Transverse colon (tissue), 4 donors: ENCODE data around the gene NDUFV1. TPM values are rescaled to one million over a fixed set of nuclear protein-coding genes. Genes with fewer than 3 reads are reported as not detected.

Source experiments
- DNase-seq: peaks from one replicate; pipeline ENCODE4 v3.0.0-alpha.2; 2019
- H3K27ac ChIP-seq, 4 donors: fragments of 200-600 bp; sonication (generic); 2 replicates each; pipeline ENCODE4 v1.5.1; 2016 to 2018; ENCODE audit warnings: inconsistent platforms in 4 of 4
- H3K27me3 ChIP-seq: fragments of 200-600 bp; sonication (generic); 2 replicates; pipeline ENCODE4 v1.5.1; 2017; ENCODE audit warnings: inconsistent platforms
- H3K36me3 ChIP-seq, 4 donors: fragments of 200-600 bp; sonication (generic); 2 replicates each; pipeline ENCODE4 v1.5.1; 2017 to 2019; ENCODE audit warnings: inconsistent platforms in 4 of 4
- H3K4me1 ChIP-seq, 4 donors: fragments of 200-600 bp; sonication (generic); 2 replicates each; pipeline ENCODE4 v1.5.1; 2017 to 2020; ENCODE audit warnings: inconsistent platforms in 4 of 4
- H3K4me3 ChIP-seq, 4 donors: fragments of 200-600 bp; sonication (generic); 1 replicate in 1 of 4; 2 replicates in 3 of 4; pipeline versions ENCODE4 v1.5.1 to v1.6.1; 2017 to 2019; ENCODE audit warnings: inconsistent platforms in 4 of 4
- H3K9me3 ChIP-seq, 2 donors: fragments of 200-600 bp; sonication (generic); 2 replicates each; pipeline ENCODE4 v1.5.1; 2017 to 2019; ENCODE audit warnings: inconsistent platforms in 2 of 2
- CTCF ChIP-seq, 5 experiments: fragments of 200-600 bp in 3 of 5; fragments of 450-650 bp in 2 of 5; sonication (generic) in 3 of 5; IDR thresholded peaks; 1 replicate in 2 of 5; 2 replicates in 3 of 5; pipeline ENCODE4 v1.5.1; 2016 to 2017; ENCODE audit warnings: antibody characterized with exemption in 5 of 5, inconsistent platforms in 3 of 5, mild to moderate bottlenecking in 2 of 5, moderate library complexity in 1 of 5
- EP300 ChIP-seq: sonication (generic); formaldehyde crosslinking; IDR thresholded peaks from one replicate; pipeline ENCODE4 v1.6.1; 2017; ENCODE audit warnings: antibody characterized with exemption, low read depth
- POLR2A ChIP-seq: fragments of 450-650 bp; IDR thresholded peaks from one replicate; pipeline ENCODE4 v1.6.1; 2016; ENCODE audit warnings: antibody characterized with exemption, mild to moderate bottlenecking, moderate library complexity
- POLR2AphosphoS5 ChIP-seq, 3 donors: sonication (generic); formaldehyde crosslinking; IDR thresholded peaks; one replicate each; pipeline ENCODE4 v1.6.1; 2016; ENCODE audit warnings: antibody characterized with exemption in 3 of 3
- WGBS, 2 donors: methylation state at CpG; one replicate each; pipeline ENCODE4 v1.1.5; 2018; ENCODE audit warnings: low coverage in 1 of 2; 5-methylcytosine and 5-hydroxymethylcytosine counted together
- in situ Hi-C, 4 donors: fragments of 200-750 bp; cut with MboI; loops; one replicate each; pipeline versions ENCODE4 v1.15.0 to v1.15.1; 2017; ENCODE audit warnings: low sequenced_read_pairs in 3 of 4, low pct_ligation_motif_present in 1 of 4, low pct_unique_long_range_greater_than_20kb in 1 of 4
- intact Hi-C: fragments of 100-400 bp; cut with DNase I; formaldehyde crosslinking; loops from one replicate; pipeline ENCODE4 v1.15.1; 2023; ENCODE audit warnings: low total_unique reads
- total RNA-seq, 4 donors: library from RNA; depleted of rRNA; stranded (reverse); fragments of >200 nt; gene quantifications; one replicate each; pipeline ENCODE4 v1.1.0, GENCODE V29; 2016

The NDUFV1 gene
- total RNA-seq, 4 donors from 2014 or later, result 421 to 762 (median 554) TPM

GRCh38 chr11:67572747-67573419 is 33.9 kb upstream of the NDUFV1 start:
- peak; percentile 68 for DNase-seq
- Histone ChIP-seq H3K27me3 (peaks cover 4% of the 10 kb centered on the region), H3K36me3 (no peaks in the 10 kb centered on the region), H3K27ac (no peak overlapping the region), H3K9me3 (no peaks in the 10 kb centered on the region), H3K4me3 (no peak overlapping the region), H3K4me1 (peaks cover 0 to 6% (median 0%) of the 10 kb centered on the region in 4 donors)
- intact Hi-C loops (no loop called here), in situ Hi-C loops (no loop called here)
- 23 to 43% methylated on average over 12 to 21 of the region's 21 CpGs for WGBS, 2 donors
- TF ChIP-seq POLR2AphosphoS5 (IDR thresholded peaks at IDR 0.05) (no peak), EP300 (no peak), POLR2A (no peak), CTCF (IDR thresholded peaks at IDR 0.05) (peak; percentile 76 to 80 (median 79))

GRCh38 chr11:67574938-67575337 is 31.8 kb upstream of the NDUFV1 start:
- Histone ChIP-seq H3K27ac (no peak overlapping the region), H3K27me3 (peaks cover 4% of the 10 kb centered on the region), H3K36me3 (no peaks in the 10 kb centered on the region), H3K4me3 (no peak overlapping the region), H3K9me3 (no peaks in the 10 kb centered on the region), H3K4me1 (peaks cover 0 to 6% (median 0%) of the 10 kb centered on the region in 4 donors)
- WGBS, 2 donors, result 39 to 52% methylated on average over 3 of the region's 3 CpGs
- intact Hi-C loops, result no loop called here
- TF ChIP-seq EP300, result no peak
- DNase-seq, result no peak
- in situ Hi-C loops, result no loop called here

GRCh38 chr11:67576735-67577475 is 29.8 kb upstream of the NDUFV1 start:
- H3K36me3 ChIP-seq, result no peaks in the 10 kb centered on the region
- peaks cover under 1% of the 10 kb centered on the region for H3K27me3 ChIP-seq
- no peak overlapping the region for H3K27ac ChIP-seq
- 73% methylated on average over 14 of the region's 14 CpGs; no CpG with 5 or more reads in 1 of the 2 donors for WGBS, 2 donors
- no peak for TF ChIP-seq CTCF (IDR thresholded peaks at IDR 0.05)
- TF ChIP-seq POLR2AphosphoS5 (IDR thresholded peaks at IDR 0.05), result no peak
- in situ Hi-C loops (no loop called here), intact Hi-C loops (no loop called here)
- H3K9me3 ChIP-seq, result no peaks in the 10 kb centered on the region
- DNase-seq, result no peak
- H3K4me3 ChIP-seq, result no peak overlapping the region
- H3K4me1 ChIP-seq, result peaks cover 0 to 11% (median 2%) of the 10 kb centered on the region in 4 donors

- in situ Hi-C loops, result no loop called here
- intact Hi-C loops, result no loop called here
- no peak overlapping the region for H3K27ac ChIP-seq
- no peaks in the 10 kb centered on the region for H3K27me3 ChIP-seq
- no peak overlapping the region for H3K4me3 ChIP-seq
- no peaks in the 10 kb centered on the region for H3K9me3 ChIP-seq
- no peaks in the 10 kb centered on the region for H3K36me3 ChIP-seq
- WGBS, 2 donors, result 82% methylated on average over 6 of the region's 6 CpGs; no CpG with 5 or more reads in 1 of the 2 donors
- no peak for DNase-seq
- TF ChIP-seq EP300 (no peak), POLR2AphosphoS5 (IDR thresholded peaks at IDR 0.05) (no peak), CTCF (IDR thresholded peaks at IDR 0.05) (no peak), POLR2A (no peak)
- H3K4me1 ChIP-seq, result peaks cover 0 to 14% (median 9%) of the 10 kb centered on the region in 4 donors
Observed at GRCh38 chr11:67577951-67578350, 28.8 kb upstream of the NDUFV1 start.
